GM03348 (cell line): ENCODE measurements around the gene ATXN1.
A peak's percentile ranks its signal among the peaks of the same experiment; 100 is the strongest.

Experiments
- DNase-seq: peaks from one replicate; pipeline ENCODE4 v3.0.0; 2012; ENCODE audit warnings: low spot score

The ATXN1 gene

DNA sequence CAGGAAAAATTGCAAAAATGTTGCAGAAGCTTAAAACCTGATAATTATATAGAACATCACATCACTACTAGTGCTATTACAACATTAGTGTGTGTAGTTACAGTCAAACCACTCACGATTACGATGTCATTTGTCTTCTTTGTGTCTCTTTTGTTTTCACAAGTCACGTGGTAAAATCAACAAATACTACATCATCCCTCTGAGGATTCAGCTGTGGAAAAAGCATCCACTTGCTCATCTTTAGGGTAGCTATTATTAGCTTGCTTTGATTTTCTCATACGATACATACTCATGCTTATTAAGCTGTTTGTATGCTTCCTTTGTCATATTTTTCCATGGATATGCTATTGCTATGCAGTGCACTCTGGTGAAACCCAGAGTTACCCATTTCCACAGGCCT is 22.2 kb upstream of the ATXN1 start:
- DNase-seq = no peak

DNA sequence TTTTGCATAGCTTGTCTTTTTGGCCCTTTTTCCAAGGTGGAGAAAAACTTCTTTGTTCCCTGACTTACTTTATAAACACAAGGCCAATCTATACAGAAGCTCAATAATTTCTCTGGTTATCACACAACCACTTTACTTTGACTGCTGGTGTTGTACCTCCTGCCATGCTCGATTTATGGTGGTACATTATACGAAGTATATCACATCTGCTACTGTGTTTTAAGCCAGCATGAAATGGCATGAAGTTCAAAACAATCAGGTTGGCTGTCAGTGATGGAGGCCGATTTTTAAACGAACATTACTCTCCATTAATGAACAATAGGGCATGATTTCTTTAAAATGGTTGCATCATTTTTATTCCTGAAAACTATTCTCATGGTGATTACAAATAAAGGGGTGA is 21.0 kb upstream of the ATXN1 start:
- DNase-seq = no peak

DNA sequence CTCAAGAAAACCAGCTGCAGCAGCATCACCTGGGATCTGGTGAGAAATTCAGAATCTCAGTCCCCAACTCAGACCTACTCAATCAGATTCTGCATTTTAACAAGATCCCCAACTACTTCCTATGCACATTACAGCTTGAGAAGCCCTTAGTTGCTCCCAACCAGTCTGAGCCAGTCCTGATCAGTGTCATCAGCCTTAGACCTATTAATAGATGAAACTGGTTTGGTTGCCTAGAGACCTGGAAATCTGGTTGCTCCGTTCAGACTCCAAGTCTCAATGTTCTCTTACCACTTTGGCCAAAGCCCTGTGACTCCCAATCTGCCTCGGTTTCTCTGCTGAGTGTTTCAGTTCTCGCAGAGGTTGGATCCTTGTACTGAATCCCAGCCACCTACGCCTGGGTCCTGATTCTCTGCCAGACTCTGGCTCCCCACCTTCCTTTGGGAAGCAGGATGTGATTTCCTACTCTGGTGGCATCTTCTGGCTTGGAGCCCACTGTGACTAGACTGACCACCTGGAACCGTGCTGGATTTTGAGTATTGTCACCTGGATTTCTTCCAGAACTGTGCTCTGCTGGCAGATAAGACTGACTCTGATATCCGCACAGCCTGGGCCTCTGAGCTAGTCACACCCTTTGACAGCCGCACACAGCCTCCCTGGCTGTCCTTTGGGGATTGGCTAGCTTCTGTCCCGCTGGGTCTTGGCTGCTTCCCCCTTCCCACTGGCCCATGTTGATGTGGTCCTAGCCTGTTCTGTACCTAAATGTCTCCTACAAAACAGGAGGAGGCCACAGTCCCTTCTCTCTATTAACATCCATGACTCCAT is 20.3 kb upstream of the ATXN1 start:
- DNase-seq = no peak

DNA sequence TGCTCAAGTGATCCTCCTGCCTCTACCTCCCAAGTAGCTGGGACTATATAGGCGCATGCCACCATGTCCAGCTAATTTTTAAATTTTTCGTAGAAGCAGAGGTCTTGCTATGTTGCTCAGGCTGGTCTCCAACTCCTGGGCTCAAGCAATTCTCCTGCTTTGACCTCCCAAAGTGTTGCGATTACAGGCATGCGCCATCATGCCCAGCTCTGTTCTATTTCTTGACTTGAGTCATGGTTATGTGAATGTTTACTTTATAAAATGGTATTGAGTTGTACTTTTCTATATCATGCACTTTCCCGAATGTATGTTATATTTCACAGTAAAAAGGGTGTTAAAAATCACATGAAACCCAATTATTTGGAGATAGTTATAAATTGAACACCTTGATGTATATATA is 17.3 kb upstream of the ATXN1 start:
- no peak for DNase-seq

DNA sequence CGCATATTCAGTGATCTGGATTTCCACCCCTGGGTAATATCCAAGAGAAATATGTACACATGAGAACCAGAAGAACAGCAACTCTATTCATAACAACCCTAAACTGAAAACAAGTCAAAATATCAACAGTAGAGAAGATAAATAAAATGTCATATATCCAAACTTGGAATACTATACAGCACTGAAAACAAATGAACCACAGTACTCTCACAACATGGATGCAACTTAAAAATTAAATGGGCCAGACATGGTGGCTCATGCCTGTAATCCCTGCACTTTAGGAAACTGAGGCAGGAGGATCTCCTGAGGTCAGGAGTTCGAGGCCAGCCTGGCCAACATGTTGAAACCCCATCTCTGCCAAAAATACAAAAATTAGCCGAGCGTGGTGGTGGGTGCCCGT is 16.5 kb upstream of the ATXN1 start:
- DNase-seq = no peak

DNA sequence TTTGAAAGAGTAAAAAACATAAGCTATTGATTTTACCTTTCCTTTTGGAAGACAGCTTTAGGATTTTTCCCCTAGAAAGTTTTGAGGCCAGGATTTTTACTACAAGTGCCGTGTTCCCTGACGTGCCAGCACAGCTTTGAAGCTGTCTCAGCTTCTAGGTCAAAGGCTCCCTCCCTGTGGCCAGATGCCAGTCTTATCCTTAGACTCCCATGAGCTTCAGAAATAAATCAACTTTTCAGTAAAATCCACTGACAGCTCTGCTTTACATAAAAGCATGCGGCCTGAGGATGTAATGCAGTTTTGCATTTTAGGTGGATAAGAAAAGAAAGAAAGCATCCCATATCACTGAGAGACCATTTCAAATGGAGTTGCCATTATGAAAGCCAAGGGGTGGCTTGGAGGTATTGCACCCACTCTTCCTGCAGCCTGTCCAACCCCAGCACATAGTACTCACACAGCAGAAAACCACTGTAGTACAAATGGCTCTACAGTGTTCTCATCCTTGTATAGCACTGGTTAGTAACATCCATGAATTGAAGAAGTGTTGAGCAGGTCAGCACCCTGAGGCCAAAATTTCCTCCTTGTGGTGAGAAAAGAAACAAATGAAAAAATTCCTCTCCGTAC is 15.2 kb upstream of the ATXN1 start:
- DNase-seq = no peak

DNA sequence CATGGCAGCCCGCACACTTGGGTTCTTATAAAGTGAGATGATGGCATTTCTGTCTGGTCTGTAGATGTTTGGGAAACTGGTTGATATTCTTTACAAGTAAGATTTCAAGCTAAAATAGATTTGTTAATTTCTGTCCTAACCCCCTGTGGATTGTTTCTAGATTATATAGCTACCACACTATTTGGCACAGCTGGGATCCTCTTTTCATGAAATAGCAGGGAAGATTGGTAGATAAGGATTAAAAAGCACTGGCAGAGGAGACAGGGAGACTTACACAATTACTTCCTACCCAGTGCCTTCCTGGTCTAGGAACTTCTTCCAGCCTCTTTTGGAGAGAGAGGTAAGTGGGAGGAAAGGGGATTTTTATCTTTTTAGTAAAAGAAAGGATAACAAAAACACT is 13.2 kb upstream of the ATXN1 start:
- DNase-seq = no peak

DNA sequence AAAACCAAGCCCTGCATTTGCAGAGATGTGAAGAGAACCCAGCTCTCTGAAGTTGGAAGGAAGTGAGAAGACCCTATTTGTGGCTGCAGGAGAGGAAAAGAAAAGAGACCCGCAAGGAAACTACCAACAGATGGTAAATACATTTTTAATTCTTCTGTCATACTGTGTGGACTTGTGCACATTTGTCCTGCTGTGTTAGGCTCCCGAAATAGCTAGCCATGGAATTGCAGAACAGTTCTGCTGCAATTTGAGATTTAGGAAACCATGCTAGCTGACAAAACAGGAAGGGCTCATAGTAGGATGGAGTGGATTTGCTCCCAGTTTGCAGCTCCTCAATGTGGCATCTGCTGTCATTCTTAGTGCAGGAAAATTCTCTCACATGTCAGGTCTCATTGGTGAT is 12.1 kb upstream of the ATXN1 start:
- no peak for DNase-seq

DNA sequence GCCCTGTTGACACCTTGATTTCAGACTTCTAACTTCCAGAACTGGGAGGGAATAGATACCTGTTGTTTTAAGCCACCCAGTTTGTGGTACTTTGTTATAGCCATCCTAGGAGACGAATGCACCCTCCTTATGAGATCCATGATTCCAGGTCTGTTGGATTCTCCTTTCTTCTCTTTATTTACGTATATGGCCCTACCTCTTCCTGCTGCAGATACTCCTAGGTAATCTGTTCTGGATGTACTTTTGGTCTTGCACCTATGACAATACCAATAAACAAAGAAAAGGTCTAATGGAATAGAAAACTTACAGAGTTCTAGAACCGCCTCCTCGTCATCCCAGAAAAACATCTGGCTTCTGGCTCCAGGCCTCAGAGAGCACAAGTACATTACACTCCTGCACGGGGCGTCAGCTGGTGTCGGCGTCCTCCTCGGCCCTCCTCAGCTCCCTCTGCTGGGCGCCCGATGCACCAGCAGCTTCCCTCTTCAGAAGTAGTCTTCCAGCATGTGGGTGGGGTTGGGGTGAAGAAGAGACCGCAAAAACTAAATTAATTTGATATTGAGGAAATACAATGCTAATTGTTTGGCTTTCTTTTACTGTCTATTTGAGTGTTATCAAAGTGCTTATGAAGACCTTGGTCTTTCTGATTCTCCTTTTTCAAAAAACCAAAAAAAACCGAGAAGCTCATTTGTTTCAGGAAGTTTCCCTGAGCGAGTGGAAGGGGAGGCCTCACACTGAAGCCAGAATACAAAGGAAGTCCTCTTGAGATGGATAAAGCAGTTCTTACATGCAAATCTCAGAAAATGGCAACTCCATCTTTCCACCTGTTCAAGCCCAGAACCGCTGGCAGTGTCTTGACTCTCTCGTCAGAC is 9.7 kb upstream of the ATXN1 start:
- peak; percentile 84 for DNase-seq

DNA sequence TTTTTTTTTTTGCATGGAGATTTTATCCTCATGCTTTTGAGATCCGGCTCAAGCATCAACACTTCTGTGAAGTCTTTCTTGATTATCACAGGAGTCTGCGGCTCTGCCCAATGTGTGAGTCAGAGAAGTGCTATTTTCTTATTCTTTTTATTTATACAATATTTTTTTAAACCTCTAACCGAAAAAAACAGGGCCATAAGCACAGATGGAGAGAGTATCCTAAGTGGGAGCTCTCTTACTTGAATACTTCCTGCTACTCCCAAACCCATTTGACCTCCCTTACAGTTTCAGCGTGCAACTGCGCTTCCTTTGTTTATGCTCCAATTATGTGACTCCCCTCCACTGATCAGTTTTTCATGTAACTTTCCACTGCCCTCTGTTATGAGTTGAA is 8.7 kb upstream of the ATXN1 start:
- DNase-seq = peak; percentile 56

DNA sequence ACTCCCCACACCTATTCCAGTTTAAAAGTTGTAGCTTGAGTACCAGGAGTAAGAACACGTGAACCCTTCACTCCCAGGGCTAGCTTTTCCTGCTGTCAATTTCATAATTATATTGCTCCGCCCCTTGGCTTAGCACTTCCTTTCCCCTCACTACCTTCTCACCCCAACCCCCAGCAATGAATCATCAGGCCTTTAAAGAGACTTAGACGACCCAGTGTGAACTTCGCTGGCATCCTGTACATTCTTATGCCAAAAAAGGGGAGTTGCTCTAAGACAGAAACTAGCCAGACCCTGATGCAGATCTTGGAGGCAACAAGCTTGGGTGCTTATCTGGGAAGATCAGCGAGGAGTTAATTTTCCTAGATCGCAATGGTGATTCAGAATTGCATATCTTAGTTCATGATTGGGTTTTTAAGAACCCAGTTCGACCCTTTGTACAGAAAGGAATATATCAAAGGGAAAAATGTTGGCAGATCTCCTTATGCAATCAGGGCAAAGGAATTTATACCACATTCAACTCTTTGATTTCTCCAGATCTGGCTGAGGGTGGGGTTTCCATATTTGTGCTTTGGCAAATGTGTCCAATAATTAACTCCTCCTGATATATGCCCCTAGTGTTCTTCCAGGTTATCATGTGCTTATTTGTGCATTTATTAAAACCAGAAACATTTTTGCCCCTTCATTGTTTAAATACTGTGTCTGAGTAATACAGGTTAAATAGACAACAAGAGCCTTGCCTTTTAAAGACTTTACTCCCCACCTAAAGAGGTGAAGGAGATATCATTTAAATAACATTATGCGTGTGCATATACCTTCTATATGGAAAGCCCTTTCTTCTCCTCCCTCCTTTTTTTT is 8.1 kb upstream of the ATXN1 start:
- peak; percentile 49 for DNase-seq

DNA sequence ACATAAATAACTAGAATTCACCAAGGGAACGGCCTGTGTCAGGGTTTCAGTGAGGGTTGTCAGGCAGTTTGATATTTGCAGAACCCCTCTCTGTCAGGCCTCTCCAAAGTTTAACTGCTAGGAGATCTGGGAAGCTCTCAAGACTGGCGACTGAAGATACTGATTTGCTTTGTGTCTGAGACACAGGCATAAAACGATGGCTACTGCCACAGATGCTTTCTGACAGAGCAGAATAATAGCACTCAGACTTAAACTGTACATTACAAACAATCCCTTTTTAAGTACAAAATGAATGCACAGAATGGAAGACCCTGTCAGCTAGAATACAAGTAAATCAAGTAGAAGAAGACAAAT is 7.2 kb upstream of the ATXN1 start:
- DNase-seq = no peak

DNA sequence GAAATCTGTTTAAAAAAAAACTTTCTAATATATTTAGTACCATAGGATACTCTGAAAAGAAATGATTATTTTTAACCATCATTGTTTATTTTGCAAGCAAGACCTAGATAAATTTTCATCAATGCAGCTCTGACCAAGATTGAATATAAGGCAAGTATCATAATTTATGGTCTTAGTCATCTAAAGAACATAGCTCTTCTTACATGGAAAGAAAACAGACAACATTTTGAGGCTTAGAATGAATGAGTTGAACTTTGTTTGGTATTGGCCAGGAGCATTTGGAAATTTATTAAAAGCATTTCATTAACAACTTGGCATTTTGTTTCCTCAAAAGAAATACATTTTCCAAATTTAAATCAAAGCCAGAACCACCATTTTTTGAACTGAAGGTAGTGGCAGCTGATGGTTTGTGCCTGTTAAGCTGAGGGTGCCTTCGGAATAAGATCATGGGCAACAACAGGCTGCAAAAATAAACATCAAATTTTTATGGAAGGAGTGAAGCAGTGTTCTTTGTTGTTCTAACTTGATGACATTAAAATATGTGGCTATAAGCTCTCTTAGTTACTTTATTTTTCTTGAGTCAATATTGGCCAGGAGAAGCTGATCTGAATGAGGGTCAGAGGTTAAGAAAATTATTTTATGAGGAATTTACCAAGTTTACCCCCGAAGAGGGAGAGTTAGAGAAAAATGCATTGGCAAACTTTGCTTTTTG is 6.7 kb upstream of the ATXN1 start:
- DNase-seq = no peak

DNA sequence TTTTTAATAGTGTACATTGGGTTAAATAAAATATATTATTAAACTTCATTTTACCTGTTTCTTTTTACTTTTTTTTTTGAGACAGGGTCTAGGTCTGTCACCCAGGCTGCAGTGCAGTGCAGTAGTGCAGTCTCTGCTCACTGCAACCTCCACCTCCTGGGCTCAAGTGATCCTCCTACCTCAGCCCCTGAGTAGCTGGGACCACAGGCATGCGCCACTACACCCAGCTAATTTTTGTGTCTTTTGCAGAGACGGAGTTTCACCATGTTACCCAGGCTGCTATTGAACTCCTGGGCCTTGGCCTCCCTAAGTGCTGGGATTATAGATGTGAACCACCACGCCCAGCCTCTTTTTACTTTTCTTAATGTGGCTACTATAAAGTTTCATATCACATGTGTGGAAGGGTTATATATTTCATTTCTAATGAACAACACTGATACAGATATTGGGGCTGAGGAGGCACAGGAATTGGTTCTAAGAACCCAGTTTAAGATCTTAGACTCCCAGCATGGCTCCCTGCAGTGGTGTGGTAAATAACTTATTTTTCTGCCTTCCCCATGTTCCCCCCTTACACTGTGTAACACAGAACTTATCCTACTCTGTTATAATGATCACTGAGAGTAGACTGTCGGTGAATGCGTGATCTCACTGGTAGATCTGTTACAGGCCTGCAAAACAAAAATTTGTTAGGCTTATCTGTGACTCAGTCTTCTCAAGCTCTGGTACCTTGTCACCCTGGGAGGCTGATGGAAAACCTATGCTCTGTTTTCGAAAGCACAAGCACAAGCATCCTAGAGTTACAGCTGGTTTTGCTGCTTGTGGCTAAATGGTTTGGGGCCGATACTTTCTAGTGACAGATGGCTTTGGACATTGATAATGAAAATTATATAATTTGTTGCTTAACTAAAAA is 5.8 kb upstream of the ATXN1 start:
- DNase-seq = no peak

DNA sequence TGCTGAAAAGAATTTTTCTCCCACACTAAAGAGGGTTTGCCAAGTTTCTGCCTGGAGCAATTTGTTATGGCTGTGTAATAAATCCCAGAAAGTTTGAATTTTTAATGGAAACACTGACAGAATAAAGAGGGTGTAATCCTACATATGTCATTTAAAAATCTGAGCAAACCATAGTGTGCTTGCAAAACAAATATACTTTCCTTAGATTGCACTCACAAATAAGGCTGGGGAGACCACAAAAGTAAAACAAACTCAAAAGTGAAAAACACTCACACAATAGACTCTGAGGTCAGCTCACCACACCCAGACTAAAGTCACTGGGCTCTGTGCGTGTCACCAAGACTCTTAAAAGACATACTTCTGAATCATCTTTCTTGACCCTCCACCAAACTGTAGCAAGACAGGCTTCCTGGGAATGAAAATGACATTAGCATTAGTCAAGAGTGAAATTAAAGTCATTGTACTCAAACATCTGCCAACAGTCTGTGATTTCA is 4.8 kb upstream of the ATXN1 start:
- DNase-seq = peak; percentile 58

DNA sequence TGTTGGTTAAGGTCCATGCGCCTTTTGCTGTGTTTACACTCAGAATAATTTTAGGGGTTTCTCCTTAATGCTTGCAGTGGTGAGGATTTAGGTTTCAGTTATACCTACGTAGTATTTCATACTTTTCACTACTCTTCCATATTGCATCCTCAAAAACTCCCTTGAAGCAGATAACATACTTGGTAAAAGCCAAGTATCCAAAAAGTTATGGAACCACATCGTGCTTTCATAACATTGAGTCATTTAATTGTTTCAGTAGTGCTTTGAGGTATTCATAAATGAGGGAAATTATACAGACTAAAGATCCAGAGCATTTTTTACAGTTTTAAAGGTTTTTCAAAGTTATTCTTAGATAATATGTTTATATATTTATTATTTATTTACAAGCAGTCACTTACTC is 4.0 kb upstream of the ATXN1 start:
- DNase-seq = no peak

DNA sequence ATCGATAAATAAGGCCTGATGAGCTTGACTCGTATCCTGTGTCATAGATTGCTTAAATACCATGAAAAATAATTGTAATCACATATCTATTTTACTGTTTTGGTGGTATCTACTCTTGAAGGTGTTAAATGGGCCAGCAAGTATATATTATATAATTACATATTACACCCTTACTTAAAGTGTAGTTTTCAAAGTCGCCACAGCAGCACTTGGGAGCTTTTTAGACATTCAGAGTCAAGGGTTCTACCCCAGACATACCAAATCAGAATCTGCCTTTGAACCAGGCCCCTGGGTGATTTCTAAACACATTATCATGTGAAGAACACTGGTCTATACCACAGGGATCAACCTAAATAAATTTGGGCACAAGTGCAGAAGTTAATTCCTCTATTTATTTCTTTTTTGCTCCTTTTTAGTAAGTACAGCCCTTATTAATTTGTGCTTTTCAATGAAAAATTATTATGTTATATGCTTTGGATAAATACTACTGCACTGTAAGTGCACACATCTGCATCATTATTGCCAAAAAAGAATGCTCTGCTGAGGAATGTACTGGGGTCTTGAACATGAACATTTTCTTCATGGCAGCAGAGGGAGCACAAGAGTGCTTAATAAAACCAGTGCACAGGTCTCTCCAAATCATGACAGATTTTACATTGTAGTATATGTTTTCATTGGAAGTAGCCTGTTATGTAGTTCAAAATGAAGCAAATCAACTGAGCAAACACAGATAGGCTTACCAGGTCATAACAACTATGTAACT is 3.1 kb upstream of the ATXN1 start:
- DNase-seq = peak; percentile 25

DNA sequence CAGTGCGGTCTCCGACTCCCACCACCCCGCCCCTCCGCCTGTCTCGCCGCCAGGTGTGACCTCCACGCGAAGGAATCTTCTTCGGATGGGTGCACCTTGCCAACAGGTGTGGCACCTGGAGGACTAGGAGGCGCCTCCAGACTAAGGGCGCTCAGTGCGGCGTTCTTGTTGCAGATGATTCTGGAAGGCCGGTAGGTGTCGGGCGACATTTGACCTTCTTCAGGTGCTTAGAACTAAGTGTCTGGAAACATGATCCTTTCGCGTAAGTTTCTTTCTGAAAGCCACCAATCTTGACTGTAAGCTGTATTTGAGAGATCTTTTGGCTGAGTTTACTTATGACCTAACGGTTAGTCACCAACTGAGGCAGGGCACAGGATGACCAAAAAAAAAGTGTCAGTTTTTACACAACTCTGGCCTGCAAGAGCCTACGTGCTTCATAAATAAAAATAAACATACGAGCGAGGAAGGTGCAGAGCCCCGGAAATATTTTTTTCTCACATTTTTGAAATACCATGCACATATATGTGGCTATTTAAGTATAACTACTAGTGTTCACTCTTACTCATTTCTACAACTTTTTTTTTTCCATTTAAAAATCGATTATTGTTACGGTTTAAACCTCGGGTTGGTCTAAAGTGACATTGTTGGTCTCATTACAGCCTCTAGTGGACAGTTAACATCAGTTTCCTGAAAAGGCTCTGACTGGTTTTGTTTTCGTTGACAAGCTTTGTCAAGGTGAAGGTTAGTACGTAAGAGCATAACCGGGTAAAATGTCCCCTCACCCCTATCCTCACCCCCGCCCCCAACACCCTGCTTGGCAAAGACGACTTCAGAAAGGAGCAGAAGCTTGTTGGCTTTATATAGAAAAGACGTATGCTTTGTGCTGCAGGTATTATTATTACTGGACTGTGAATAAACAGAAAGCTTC is 1.6 kb upstream of the ATXN1 start:
- DNase-seq = peak; percentile 50

DNA sequence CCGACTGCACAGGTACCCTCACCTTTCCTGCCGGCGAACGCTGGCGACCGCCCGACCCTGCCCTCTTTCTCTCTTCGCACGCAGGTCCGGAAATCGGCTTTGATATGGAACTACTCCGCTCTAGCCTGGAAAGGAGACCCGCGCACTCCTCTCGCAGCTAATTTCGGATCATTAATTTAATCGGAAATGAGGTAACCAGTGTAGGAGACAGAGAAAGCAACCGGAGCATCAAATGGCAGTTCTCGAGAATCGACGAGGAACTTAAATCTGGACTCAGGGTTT is 949 bp upstream of the ATXN1 start:
- peak; percentile 25 for DNase-seq
